Erythroblast (primary cell): Measurements from ENCODE around the gene TENM4.

Source experiments
- GATA1 ChIP-seq: IDR thresholded peaks from 2 replicates; pipeline ENCODE4 v1.6.1; 2011; ENCODE audit warnings: low read depth, mild to moderate bottlenecking, control low read depth, low read length, moderate library complexity
- POLR2A ChIP-seq: IDR thresholded peaks from 2 replicates; pipeline ENCODE4 v1.6.1; 2011; ENCODE audit warnings: mild to moderate bottlenecking, low read length

GRCh38 chr11:79059141-79059540 lies 381.7 kb downstream of the TENM4 start:
- no peak for TF ChIP-seq POLR2A
- TF ChIP-seq GATA1 = no peak
